K562 (cell line): Measurements from ENCODE around the gene CHRM1. TPM values are rescaled to one million over a fixed set of nuclear protein-coding genes. Genes with fewer than 3 reads are reported as not detected.

Experiments
- ARID1B ChIP-seq: fragments of 450-650 bp; IDR thresholded peaks from 2 replicates; pipeline ENCODE4 v1.6.1; 2016; ENCODE audit warnings: antibody characterized with exemption, mild to moderate bottlenecking, inconsistent platforms
- CBFA2T2 ChIP-seq: fragments of 450-650 bp; conservative IDR thresholded peaks from 2 replicates; pipeline ENCODE4 v1.6.1; 2017; ENCODE audit warnings: mild to moderate bottlenecking
- COPS2 ChIP-seq: fragments of 450-650 bp; conservative IDR thresholded peaks from 2 replicates; pipeline ENCODE4 v1.6.1; 2016; ENCODE audit warnings: mild to moderate bottlenecking, moderate library complexity
- EGR1 ChIP-seq: fragments of 450-650 bp; conservative IDR thresholded peaks from 2 replicates; pipeline ENCODE4 v1.6.1; 2017; ENCODE audit warnings: mild to moderate bottlenecking
- LCOR ChIP-seq: sonication (generic); formaldehyde crosslinking; IDR thresholded peaks from 2 replicates; pipeline ENCODE4 v1.8.0; 2022; ENCODE audit warnings: mild to moderate bottlenecking, missing genetic modification reagents
- NFYB ChIP-seq: IDR thresholded peaks from 2 replicates; pipeline ENCODE4 v1.6.1; 2011; ENCODE audit warnings: mild to moderate bottlenecking, moderate library complexity; ENCODE audit not compliant: insufficient read length; ENCODE audit errors: extremely low read depth
- PBX2 ChIP-seq, 2 experiments: IDR thresholded peaks in 1 of 2; conservative IDR thresholded peaks in 1 of 2; 2 replicates each; pipeline ENCODE4 v1.6.1; 2016; ENCODE audit warnings: low read depth in 2 of 2, mild to moderate bottlenecking in 1 of 2, missing compliant biosample characterization in 1 of 2, missing genetic modification characterization in 1 of 2, moderate library complexity in 1 of 2
- USF1 ChIP-seq: sonication (generic); formaldehyde crosslinking; IDR thresholded peaks from 2 replicates; pipeline ENCODE4 v1.9.0; 2022; ENCODE audit warnings: mild to moderate bottlenecking, missing genetic modification reagents
- ZNF57 ChIP-seq: fragments of 450-650 bp; formaldehyde crosslinking; IDR thresholded peaks from 2 replicates; pipeline ENCODE4 v1.4.0; 2020; ENCODE audit warnings: mild to moderate bottlenecking, moderate library complexity
- ZNF589 ChIP-seq: fragments of 200-800 bp; sonication (Bioruptor generic); IDR thresholded peaks from 2 replicates; pipeline ENCODE4 v1.6.1; 2016; ENCODE audit warnings: low read depth, missing genetic modification characterization, missing compliant biosample characterization
- polyA plus RNA-seq, 8 experiments: library from polyadenylated mRNA; depleted of rRNA in 4 of 8; stranded (reverse) in 5 of 8; unstranded in 3 of 8; fragments of >200 nt; fragmentation: Nextera tagmentation in 2 of 8; fragmentation: Illumina TruSeq in 1 of 8; extraction: Ambion mirVana in 2 of 8; extraction: Trizol in 1 of 8; gene quantifications; 2 replicates each; pipeline versions ENCODE4 v1.2.1 to v1.2.3, GENCODE V29; 2011 to 2014; ENCODE audit warnings: inconsistent platforms in 1 of 8, missing spikeins in 1 of 8
- total RNA-seq, 7 experiments: library from RNA; depleted of rRNA in 6 of 7; stranded (reverse); fragments of >200 nt in 6 of 7; fragmentation: Illumina TruSeq in 2 of 7; extraction: Trizol in 2 of 7; gene quantifications; 2 replicates each; pipeline versions ENCODE4 v1.2.1 to v1.2.3, GENCODE V29; 2011 to 2021; ENCODE audit warnings: low replicate concordance in 1 of 7

Gene CHRM1
- total and polyA plus RNA-seq, 9 of the 15 experiments (the other 6 are each of a cell fraction or from before 2014, with no cell fraction given): not detected

GRCh38 chr11:62954478-62954877, 33.3 kb upstream of the CHRM1 start (continued):
- TF ChIP-seq LCOR (CRISPR knock-in tag): no peak
- peak; percentile 44 for TF ChIP-seq NFYB
- no peak for TF ChIP-seq ZNF589 (CRISPR knock-in tag)
- peak; percentile 79 for TF ChIP-seq USF1
- no peak for TF ChIP-seq PBX2 (CRISPR knock-in tag; IDR thresholded peaks at IDR 0.05; ENCODE audit: low read depth)
- no peak for TF ChIP-seq PBX2 (tag; conservative IDR thresholded peaks at IDR 0.05; ENCODE audit: low read depth)
- no peak for TF ChIP-seq ARID1B
- no peak for TF ChIP-seq COPS2
- no peak for TF ChIP-seq ZNF57
- TF ChIP-seq EGR1: no peak
- TF ChIP-seq CBFA2T2: no peak
